ENCODE data around the gene CACNA1I. TPM values are rescaled to one million over a fixed set of nuclear protein-coding genes. Genes with fewer than 3 reads are reported as not detected.

Gene CACNA1I
- total RNA-seq, 2 donors from 2014 or later: 0.08 TPM; not detected in 1

DNA sequence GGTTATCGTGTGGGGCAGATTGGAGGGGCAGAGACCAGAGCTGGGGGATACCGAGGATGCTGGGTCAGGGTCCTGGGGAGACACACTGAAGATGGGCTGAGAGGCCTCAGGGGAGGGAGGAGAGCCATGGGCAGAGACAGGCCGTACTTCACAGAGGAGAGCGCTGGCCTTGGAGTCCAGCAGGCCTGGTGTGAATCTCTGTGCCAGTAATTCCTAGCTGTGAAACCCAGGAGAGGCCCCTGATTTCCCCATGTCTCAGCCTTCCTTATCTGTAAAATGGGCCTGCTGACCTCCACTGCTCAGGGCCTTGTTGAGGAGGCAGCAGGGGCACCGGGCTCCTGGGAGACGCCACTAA is 23.4 kb downstream of the CACNA1I start:
- Histone ChIP-seq H3K4me3 (no peak overlapping the region), H3K36me3 (no peaks in the 10 kb centered on the region), H3K27me3 (no peaks in the 10 kb centered on the region), H3K4me1 (no peaks in the 10 kb centered on the region), H3K27ac (no peak overlapping the region), H3K9me3 (no peaks in the 10 kb centered on the region)
- no peak for DNase-seq (ENCODE audit: low spot score)
- no peak for TF ChIP-seq CTCF (IDR thresholded peaks at IDR 0.05)

DNA sequence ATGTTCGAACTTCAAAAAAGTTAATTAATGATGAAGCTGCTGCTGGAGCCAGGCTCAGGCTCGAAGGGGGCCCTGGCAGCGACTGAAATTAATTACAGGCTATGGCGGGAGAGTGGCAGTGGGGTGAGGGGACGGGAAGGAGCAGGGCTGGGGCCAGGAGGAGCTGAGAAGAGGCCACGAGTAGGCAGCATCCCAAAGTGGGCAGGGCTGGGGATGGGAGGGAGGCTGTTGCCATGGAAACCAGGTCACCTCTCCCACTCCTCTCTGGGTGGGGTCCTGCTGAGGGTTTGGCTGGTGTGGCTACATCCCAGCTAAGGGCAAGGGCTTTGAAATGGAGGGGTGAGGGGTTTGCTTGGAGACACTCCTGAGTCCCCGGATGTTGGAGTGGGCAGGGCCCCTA is 23.9 kb downstream of the CACNA1I start:
- no peaks in the 10 kb centered on the region for H3K9me3 ChIP-seq
- no peak for TF ChIP-seq CTCF (IDR thresholded peaks at IDR 0.05)
- H3K4me3 ChIP-seq: no peak overlapping the region
- no peaks in the 10 kb centered on the region for H3K4me1 ChIP-seq
- H3K27me3 ChIP-seq: no peaks in the 10 kb centered on the region
- no peak for DNase-seq (ENCODE audit: low spot score)
- H3K36me3 ChIP-seq: no peaks in the 10 kb centered on the region
- no peak overlapping the region for H3K27ac ChIP-seq

- DNase-seq (ENCODE audit: low spot score): no peak
- H3K27me3 ChIP-seq: no peaks in the 10 kb centered on the region
- no peaks in the 10 kb centered on the region for H3K36me3 ChIP-seq
- H3K4me3 ChIP-seq: no peak overlapping the region
- no peaks in the 10 kb centered on the region for H3K9me3 ChIP-seq
- H3K27ac ChIP-seq: no peak overlapping the region
- no peak for TF ChIP-seq CTCF (IDR thresholded peaks at IDR 0.05)
- H3K4me1 ChIP-seq: no peaks in the 10 kb centered on the region
Observed at GRCh38 chr22:39595622-39596172, 25.1 kb downstream of the CACNA1I start.

- H3K27me3 ChIP-seq: no peaks in the 10 kb centered on the region
- no peaks in the 10 kb centered on the region for H3K36me3 ChIP-seq
- H3K4me3 ChIP-seq: no peak overlapping the region
- H3K9me3 ChIP-seq: no peaks in the 10 kb centered on the region
- H3K4me1 ChIP-seq: no peaks in the 10 kb centered on the region
- no peak for DNase-seq (ENCODE audit: low spot score)
- TF ChIP-seq CTCF (IDR thresholded peaks at IDR 0.05): no peak
- no peak overlapping the region for H3K27ac ChIP-seq
Observed at GRCh38 chr22:39596601-39597000, 26.0 kb downstream of the CACNA1I start.

DNA sequence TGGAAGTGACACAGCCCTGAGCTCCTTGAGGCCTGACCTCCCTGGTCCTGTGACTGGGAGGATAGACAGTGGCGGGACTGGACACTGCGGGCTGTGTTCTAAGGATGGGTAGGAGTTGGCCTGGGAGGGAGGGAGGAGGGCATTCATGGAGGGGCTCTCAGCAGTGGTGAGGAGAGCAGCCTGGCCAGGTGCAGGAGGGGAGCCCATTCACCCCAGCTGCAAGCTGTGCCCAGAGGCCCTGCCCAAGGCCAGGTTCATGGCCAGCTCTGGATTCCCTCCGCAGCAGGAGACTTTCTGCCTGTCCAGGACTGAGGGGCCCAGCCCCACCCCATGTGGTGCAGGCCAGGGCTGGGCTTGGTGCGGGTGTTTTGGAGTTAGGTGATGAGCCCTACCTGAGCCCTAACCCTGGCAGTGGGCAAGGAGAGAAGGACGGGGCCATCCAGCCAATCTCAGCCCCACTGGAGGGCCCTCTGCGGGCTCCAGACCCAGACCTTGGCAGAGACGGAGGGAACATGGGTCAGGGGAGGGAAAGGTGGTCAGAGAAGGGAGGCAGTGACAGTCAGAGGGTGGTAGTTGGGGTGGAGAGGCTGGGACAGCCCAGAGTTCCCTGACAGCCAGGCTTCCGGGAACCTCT is 26.8 kb downstream of the CACNA1I start:
- no peak for DNase-seq (ENCODE audit: low spot score)
- H3K4me3 ChIP-seq: no peak overlapping the region
- no peaks in the 10 kb centered on the region for H3K27me3 ChIP-seq
- peaks cover 0 to 2% of the 10 kb centered on the region in 2 donors for H3K9me3 ChIP-seq
- TF ChIP-seq CTCF (IDR thresholded peaks at IDR 0.05): no peak
- no peaks in the 10 kb centered on the region for H3K4me1 ChIP-seq
- H3K27ac ChIP-seq: no peak overlapping the region
- H3K36me3 ChIP-seq: no peaks in the 10 kb centered on the region

All from right atrium auricular region (tissue), 2 donors.